Adipocyte (in vitro differentiated cells): Measurements from ENCODE around the gene SLC45A1.

Source experiments
- DNase-seq: peaks from one replicate; pipeline ENCODE4 v3.0.0-alpha.2; 2015; ENCODE audit warnings: low read depth
- H3K27me3 ChIP-seq: replicated peaks from 2 replicates; pipeline ENCODE4 v1.7.0; 2013; ENCODE audit warnings: mild to moderate bottlenecking, low read length, moderate library complexity; ENCODE audit not compliant: control insufficient read depth, insufficient read depth
- H3K36me3 ChIP-seq: 2 replicates; pipeline ENCODE4 v1.7.0; 2013; ENCODE audit warnings: low read length, mild to moderate bottlenecking, moderate library complexity; ENCODE audit not compliant: control insufficient read depth, insufficient read depth, severe bottlenecking
- H3K4me1 ChIP-seq: 2 replicates; pipeline ENCODE4 v1.7.0; 2013; ENCODE audit warnings: mild to moderate bottlenecking, low read length, moderate library complexity; ENCODE audit not compliant: control insufficient read depth, insufficient read depth
- H3K4me3 ChIP-seq: 2 replicates; pipeline ENCODE4 v1.7.0; 2013; ENCODE audit warnings: mild to moderate bottlenecking, low read length, moderate library complexity
- H3K9ac ChIP-seq: 2 replicates; pipeline ENCODE4 v1.7.0; 2013; ENCODE audit warnings: mild to moderate bottlenecking, low read length, moderate library complexity
- H3K9me3 ChIP-seq: 2 replicates; pipeline ENCODE4 v1.7.0; 2013; ENCODE audit warnings: mild to moderate bottlenecking, low read length, moderate library complexity; ENCODE audit not compliant: control insufficient read depth

The SLC45A1 gene

DNA sequence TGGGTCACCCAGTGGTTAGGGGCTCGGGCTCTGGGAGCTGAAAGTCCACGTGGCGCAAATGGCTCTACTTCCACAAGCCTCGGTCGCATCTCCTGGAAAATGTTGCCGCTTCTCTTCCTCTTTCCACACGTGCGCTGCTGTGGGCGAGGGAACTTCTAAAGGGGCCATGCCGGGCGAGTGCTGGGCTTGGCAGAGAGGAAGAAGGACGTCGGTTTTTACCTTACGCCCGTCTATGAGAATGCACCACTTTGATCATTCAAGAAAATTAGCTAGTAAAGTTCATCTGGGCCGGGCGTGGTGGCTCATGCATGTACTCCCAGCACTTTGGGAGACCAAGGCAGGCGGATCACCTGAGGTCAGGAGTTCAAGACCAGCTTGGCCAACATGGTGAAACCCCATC, 10.4 kb downstream of the SLC45A1 start:
- no peaks in the 10 kb centered on the region for H3K9me3 ChIP-seq
- no peak overlapping the region for H3K9ac ChIP-seq
- no peaks in the 10 kb centered on the region for H3K27me3 ChIP-seq
- no peak overlapping the region for H3K4me3 ChIP-seq
- no peak for DNase-seq
- peaks cover 4% of the 10 kb centered on the region for H3K4me1 ChIP-seq
- peaks cover 11% of the 10 kb centered on the region for H3K36me3 ChIP-seq

DNA sequence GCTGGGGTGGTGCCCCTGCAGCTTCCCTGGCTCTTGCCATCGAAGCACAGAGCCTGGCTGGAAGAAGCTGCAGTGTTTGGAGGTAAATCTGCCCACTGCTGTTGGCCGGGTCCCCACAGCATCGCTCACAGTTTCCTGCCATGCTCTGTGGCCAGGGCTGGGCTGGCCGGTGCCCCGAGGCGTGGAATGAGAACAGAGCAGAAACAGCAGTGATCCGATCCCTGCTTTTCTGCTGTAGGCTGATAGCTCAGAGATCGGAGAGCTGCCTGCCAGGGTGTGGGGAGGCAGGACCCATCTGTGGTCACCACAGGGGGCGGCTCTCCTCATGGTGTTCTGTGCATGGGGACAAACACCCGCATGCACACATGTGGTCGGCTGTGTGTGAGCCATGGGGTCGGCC, 11.5 kb downstream of the SLC45A1 start:
- Histone ChIP-seq H3K36me3 (peaks cover 11% of the 10 kb centered on the region), H3K4me1 (peaks cover 4% of the 10 kb centered on the region), H3K9ac (no peak overlapping the region), H3K27me3 (no peaks in the 10 kb centered on the region), H3K4me3 (no peak overlapping the region), H3K9me3 (no peaks in the 10 kb centered on the region)
- peak; percentile 41 for DNase-seq

DNA sequence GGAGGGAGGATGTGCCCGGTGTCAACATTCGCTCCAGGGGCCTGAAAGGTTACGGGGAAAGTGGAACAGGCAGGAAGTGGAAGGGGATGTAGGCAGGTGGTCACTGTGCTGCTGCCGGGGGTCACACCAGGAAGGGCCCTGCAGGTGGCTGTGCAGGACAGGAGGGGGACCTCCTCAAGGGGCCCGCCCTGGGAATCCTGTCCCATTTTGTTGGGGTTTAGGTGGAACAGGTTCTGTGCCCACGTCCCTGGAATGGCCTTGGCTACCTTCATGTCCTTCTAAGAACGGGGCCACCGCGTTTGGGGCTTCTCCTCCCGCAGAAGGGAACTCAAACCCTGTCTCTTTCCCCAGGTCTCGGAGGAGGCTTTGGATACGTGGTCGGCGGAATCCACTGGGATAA, 11.9 kb downstream of the SLC45A1 start:
- no peaks in the 10 kb centered on the region for H3K9me3 ChIP-seq
- no peak overlapping the region for H3K4me3 ChIP-seq
- no peak overlapping the region for H3K9ac ChIP-seq
- no peak for DNase-seq
- H3K4me1 ChIP-seq: peaks cover 3% of the 10 kb centered on the region
- H3K36me3 ChIP-seq: peaks cover 11% of the 10 kb centered on the region
- H3K27me3 ChIP-seq: no peaks in the 10 kb centered on the region

DNA sequence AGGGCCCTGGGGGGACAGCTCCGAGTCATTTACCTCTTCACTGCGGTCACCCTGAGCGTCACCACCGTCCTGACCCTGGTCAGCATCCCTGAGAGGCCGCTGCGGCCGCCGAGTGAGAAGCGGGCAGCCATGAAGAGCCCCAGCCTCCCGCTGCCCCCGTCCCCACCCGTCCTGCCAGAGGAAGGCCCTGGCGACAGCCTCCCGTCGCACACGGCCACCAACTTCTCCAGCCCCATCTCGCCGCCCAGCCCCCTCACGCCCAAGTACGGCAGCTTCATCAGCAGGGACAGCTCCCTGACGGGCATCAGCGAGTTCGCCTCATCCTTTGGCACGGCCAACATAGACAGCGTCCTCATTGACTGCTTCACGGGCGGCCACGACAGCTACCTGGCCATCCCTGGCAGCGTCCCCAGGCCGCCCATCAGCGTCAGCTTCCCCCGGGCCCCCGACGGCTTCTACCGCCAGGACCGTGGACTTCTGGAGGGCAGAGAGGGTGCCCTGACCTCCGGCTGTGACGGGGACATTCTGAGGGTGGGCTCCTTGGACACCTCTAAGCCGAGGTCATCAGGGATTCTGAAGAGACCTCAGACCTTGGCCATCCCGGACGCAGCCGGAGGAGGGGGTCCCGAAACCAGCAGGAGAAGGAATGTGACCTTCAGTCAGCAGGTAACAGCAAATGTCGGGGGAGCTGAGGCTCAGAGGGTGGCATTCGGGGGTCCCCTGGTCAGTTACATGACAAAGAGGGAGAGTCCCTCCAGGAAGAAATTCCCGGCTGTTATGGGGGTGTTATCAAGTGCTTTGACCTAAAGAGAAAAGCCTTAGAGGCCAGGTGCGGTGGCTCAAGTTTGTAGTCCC, 12.6 kb downstream of the SLC45A1 start:
- H3K36me3 ChIP-seq: peaks cover 11% of the 10 kb centered on the region
- H3K9me3 ChIP-seq: no peaks in the 10 kb centered on the region
- DNase-seq: no peak
- H3K9ac ChIP-seq: no peak overlapping the region
- H3K4me1 ChIP-seq: no peaks in the 10 kb centered on the region
- H3K4me3 ChIP-seq: no peak overlapping the region
- no peaks in the 10 kb centered on the region for H3K27me3 ChIP-seq

DNA sequence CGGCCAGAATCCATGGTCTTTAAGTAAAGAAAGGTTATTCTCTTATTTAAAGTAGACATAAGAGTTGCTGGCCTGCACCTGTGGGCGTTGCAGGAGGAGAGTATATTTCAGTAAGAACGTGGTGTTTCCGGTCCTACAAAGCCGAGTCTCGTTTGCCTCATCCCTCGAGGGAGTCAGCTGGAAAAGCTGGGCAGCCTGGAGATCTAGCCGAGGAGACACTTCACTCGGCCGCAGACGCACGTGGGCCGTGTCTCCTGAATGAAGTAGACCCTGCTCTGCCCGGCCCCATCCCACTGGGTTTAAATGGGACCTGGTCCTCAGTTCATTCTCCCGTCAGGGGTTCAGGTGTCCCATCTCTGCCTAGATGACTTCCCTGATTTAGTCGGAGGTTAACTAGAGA, 14.9 kb downstream of the SLC45A1 start:
- Histone ChIP-seq H3K36me3 (no peaks in the 10 kb centered on the region), H3K9me3 (no peaks in the 10 kb centered on the region), H3K4me3 (no peak overlapping the region), H3K4me1 (no peaks in the 10 kb centered on the region), H3K27me3 (no peaks in the 10 kb centered on the region), H3K9ac (no peak overlapping the region)
- DNase-seq: no peak

DNA sequence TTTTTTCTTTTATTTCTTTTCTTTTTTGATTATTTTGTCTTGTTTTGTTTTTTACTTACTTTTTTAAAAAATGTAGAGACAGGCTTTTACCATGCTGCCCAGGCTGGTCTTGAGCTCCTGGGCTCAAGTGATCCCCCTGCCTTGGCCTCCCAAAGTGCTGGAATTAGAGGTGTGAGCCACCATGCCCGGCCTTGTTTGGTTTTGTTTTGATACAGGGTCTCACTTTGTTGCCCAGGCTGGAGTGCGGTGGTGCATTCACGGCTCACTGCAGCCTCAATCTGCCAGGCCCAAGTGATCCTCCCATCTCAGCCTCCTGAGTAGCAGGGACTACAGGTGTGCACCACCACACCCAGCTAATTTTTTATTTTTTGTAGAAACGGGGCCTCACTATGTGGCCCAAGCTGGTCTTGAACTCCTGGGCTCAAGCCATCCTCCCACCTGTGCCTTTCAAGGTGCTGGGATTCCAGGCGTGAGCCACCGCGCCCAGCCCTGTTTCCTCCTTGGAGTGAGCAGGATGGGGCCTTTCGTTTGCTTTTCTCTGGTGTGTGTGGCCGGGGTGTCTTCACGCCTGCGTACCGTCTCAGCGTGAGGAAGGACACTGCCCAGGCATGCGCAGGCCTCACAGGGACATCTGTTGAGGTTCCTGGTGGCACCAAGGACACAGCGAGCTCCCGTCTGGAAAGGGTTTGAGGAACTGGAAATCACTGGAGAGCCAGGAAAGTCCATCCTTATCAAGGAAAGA, 15.5 kb downstream of the SLC45A1 start:
- no peak for DNase-seq
- Histone ChIP-seq H3K36me3 (no peaks in the 10 kb centered on the region), H3K4me1 (no peaks in the 10 kb centered on the region)

DNA sequence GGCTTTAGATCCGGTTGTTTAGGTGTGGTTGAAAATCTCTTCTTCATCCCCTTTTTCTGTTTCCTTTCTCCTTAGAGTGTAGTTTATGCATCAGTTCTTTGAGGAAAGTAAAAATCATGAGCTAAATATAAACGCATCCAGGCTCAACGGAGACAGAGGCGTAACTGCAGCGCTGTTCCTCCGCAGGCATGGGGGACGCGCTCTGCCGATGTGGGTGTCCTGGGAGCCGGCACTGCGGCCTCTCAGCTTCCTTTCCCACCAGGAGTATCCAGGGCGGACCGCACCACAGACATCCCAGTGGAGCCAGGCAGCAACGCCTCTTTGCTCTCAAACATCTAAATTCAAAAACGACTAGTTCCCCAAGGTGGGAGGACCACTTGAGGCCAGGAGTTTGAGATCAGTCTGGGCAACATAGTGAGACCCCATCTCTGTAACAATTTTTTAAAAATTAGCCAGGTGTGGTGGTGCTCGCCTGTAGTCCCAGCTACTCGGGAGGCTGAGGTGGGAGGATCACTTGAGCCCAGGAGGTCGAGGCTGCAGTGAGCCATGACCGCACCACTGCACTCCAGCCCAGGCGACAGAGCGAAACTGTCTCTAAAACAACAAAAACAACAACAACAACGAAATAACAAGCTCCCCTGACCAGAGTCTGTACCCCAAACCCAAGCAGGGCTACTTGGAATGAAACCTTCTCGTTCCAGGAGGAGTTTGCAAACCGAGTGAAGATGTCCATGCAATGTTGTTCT, 16.4 kb downstream of the SLC45A1 start:
- H3K4me1 ChIP-seq: no peaks in the 10 kb centered on the region
- H3K27me3 ChIP-seq: no peaks in the 10 kb centered on the region
- no peaks in the 10 kb centered on the region for H3K9me3 ChIP-seq
- no peak overlapping the region for H3K4me3 ChIP-seq
- H3K36me3 ChIP-seq: no peaks in the 10 kb centered on the region
- DNase-seq: no peak
- no peak overlapping the region for H3K9ac ChIP-seq

More for the DNA sequence above, 15.5 kb downstream of the SLC45A1 start:
- Histone ChIP-seq H3K4me3 (no peak overlapping the region), H3K27me3 (no peaks in the 10 kb centered on the region), H3K9me3 (no peaks in the 10 kb centered on the region), H3K9ac (no peak overlapping the region)

DNA sequence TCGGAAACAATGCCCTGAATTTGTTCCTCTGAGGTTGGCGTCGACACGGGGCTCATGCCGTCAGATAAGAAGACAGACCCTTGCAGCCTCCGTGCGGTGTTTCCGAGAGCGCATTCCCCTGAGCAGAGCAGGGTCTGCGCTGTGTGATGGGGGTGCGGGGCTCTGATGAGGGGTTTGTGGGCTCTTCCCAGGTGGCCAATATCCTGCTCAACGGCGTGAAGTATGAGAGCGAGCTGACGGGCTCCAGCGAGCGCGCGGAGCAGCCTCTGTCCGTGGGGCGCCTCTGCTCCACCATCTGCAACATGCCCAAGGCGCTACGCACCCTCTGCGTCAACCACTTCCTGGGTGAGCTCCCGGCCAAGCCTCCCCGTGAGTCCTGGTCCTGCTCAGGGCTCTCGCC, 17.3 kb downstream of the SLC45A1 start:
- no peaks in the 10 kb centered on the region for H3K4me1 ChIP-seq
- H3K9ac ChIP-seq: no peak overlapping the region
- H3K9me3 ChIP-seq: no peaks in the 10 kb centered on the region
- no peaks in the 10 kb centered on the region for H3K36me3 ChIP-seq
- no peak for DNase-seq
- H3K27me3 ChIP-seq: no peaks in the 10 kb centered on the region
- no peak overlapping the region for H3K4me3 ChIP-seq

DNA sequence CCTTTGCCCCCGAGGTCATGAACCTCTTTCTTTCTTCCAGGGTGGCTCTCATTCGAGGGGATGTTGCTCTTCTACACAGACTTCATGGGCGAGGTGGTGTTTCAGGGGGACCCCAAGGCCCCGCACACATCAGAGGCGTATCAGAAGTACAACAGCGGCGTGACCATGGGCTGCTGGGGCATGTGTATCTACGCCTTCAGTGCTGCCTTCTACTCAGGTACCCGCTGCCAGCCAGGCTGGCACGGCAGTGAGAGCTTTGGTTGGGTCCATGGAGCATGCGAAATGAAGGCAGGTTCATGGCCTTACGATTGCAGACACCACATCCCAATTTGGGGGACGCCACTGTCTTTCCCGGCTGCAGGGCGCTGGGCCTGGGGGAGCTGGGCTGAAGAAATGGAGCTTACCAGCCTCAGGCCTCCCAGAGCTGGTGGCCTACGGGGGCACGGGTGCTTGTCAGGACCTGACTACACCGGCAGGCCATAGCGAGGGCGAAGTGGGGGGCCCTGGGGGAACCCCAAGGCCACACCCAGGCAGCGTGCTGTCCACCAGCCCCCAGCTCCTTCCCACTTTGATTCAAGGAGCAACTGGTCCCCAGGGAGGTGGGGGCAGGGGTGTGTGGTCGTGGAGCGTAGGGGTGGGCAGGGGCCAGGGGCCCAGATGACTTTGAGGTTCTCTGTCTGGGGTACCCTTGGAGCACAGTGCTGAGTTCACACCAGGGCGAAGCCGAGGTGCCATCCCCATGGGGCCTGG, 20.0 kb downstream of the SLC45A1 start:
- no peak overlapping the region for H3K9ac ChIP-seq
- no peaks in the 10 kb centered on the region for H3K27me3 ChIP-seq
- DNase-seq: no peak
- no peaks in the 10 kb centered on the region for H3K36me3 ChIP-seq
- no peaks in the 10 kb centered on the region for H3K9me3 ChIP-seq
- H3K4me1 ChIP-seq: peaks cover 6% of the 10 kb centered on the region
- no peak overlapping the region for H3K4me3 ChIP-seq

DNA sequence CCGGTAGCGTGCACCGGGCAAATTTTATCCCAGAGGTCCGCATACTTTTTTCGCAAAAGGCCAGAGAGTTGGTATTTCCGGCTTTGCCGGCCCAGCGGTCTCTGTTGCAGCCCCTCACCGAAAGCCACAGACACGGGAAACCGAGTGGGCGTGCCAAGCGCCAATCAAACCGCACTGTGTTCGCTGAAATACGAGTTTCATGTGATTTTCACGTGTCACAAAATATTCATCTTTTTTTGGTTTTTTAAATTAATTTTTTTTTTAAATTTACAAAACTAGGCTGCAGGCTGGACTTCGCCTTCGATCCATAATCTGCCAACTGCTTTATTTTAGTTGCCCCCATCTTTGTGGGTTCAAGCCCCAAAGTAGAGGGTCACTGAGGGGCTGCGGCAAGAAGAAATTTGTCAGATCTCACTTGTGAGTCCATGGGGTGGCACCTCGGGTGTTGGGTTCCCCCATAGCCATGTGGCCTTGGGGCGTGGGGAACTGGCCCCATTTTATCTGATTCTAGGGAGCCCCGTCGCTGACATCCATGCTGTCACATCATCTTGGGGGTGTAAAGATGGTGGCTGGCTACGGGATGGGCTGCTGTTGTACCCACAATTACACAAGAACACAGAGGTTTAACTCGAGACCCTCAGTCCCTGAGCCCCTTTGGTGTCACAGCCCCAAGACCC, 20.8 kb downstream of the SLC45A1 start:
- H3K27me3 ChIP-seq: no peaks in the 10 kb centered on the region
- no peaks in the 10 kb centered on the region for H3K36me3 ChIP-seq
- H3K4me1 ChIP-seq: peaks cover 11% of the 10 kb centered on the region
- H3K9me3 ChIP-seq: no peaks in the 10 kb centered on the region
- DNase-seq: no peak
- H3K4me3 ChIP-seq: no peak overlapping the region
- no peak overlapping the region for H3K9ac ChIP-seq
